ENCODE results near the gene FASTKD1. TPM values are rescaled to one million over a fixed set of nuclear protein-coding genes. Genes with fewer than 3 reads are reported as not detected.
"Not testable (repeated sequence)": the region's sequence is repeated elsewhere in the genome, so short reads cannot be mapped to it uniquely, and the experiment has no call there.

FASTKD1 gene
- total and polyA plus RNA-seq, 2 donors from 2014 or later: 24.2 to 49.8 TPM

GRCh38 chr2:169520896-169521295, 52.8 kb downstream of the FASTKD1 start:
- no peaks in the 10 kb centered on the region for H3K27me3 ChIP-seq (ENCODE audit: control insufficient read depth, insufficient read depth, low read length)
- H3K36me3 ChIP-seq (ENCODE audit: control insufficient read depth in 2 of 3, insufficient read depth in 3 of 3, low read length in 3 of 3): peaks cover 0 to 4% (median 0%) of the 10 kb centered on the region in 3 donors
- H3K9ac ChIP-seq (ENCODE audit: low read length in 3 of 3): no peak overlapping the region
- DNase-seq (no peak), FAIRE-seq (no peak)
- H3K4me1 ChIP-seq (ENCODE audit: control insufficient read depth in 2 of 3, insufficient read depth in 2 of 3, low read depth in 1 of 3, low read length in 3 of 3): no peaks in the 10 kb centered on the region
- no peak overlapping the region for H3K27ac ChIP-seq (ENCODE audit: low read depth in 2 of 2, low read length in 2 of 2)
- intact Hi-C loops (cut with DNase I): no loop called here
- no peak overlapping the region for H3K4me3 ChIP-seq (ENCODE audit: low read length in 3 of 3)
- H3K9me3 ChIP-seq (ENCODE audit: control insufficient read depth in 2 of 3, insufficient read depth in 1 of 3, low read length in 3 of 3): no peaks in the 10 kb centered on the region
- TF ChIP-seq CTCF (IDR thresholded peaks at IDR 0.05; ENCODE audit: borderline replicate concordance, extremely low read depth, insufficient read depth): no peak

DNA sequence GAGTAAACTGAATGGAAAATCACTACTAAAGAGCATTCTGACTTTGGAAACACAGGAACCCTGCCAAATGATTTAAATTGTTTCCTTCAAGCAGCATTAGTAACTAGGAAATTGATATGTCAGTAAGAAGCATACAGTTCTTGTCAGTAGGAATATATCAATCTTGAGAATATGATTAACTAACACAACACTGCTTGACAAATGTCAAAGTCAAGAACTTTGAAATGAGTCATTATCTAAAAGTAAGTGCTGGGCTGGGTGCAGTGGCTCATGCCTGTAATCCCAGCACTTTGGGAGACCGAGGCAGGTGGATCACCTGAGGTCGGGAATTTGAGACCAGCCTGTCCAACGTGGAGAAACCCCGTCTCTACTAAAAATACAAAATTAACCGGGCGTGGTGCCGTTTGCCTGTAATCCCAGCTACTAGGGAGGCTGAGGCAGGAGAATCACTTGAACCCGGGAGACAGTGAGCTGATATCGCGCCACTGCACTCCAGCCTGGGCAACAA, 57.1 kb downstream of the FASTKD1 start:
- H3K36me3 ChIP-seq (ENCODE audit: control insufficient read depth in 2 of 3, insufficient read depth in 3 of 3, low read length in 3 of 3); FAIRE-seq; H3K27ac ChIP-seq (ENCODE audit: low read depth in 2 of 2, low read length in 2 of 2); intact Hi-C loops (cut with DNase I); H3K27me3 ChIP-seq (ENCODE audit: control insufficient read depth, insufficient read depth, low read length); DNase-seq; H3K4me1 ChIP-seq (ENCODE audit: control insufficient read depth in 2 of 3, insufficient read depth in 2 of 3, low read depth in 1 of 3, low read length in 3 of 3); H3K9ac ChIP-seq (ENCODE audit: low read length in 3 of 3); H3K4me3 ChIP-seq (ENCODE audit: low read length in 3 of 3); H3K9me3 ChIP-seq (ENCODE audit: control insufficient read depth in 2 of 3, insufficient read depth in 1 of 3, low read length in 3 of 3): not testable (repeated sequence)

DNA sequence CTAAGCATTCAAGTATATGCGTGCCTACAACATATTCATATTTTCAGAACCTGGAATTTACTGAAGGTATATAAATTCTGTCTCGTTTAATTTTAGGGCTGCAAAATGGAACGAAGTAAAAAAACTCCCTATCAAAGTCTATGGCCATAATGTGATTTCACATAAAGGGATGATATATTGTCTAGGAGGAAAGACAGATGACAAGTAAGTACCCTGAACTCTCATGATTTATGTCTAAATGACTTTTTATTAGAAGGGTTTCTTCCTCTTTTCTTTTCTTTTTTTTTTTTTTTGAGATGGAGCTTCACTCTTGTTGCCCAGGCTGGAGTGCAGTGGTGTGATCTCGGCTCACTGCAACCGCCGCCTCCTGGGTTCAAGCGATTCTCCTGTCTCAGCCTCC, 58.9 kb downstream of the FASTKD1 start:
- H3K4me1 ChIP-seq (ENCODE audit: control insufficient read depth in 2 of 3, insufficient read depth in 2 of 3, low read depth in 1 of 3, low read length in 3 of 3); intact Hi-C loops (cut with DNase I); H3K36me3 ChIP-seq (ENCODE audit: control insufficient read depth in 2 of 3, insufficient read depth in 3 of 3, low read length in 3 of 3); H3K9me3 ChIP-seq (ENCODE audit: control insufficient read depth in 2 of 3, insufficient read depth in 1 of 3, low read length in 3 of 3); DNase-seq; H3K27me3 ChIP-seq (ENCODE audit: control insufficient read depth, insufficient read depth, low read length); H3K9ac ChIP-seq (ENCODE audit: low read length in 3 of 3); FAIRE-seq; H3K4me3 ChIP-seq (ENCODE audit: low read length in 3 of 3); H3K27ac ChIP-seq (ENCODE audit: low read depth in 2 of 2, low read length in 2 of 2): not testable (repeated sequence)

- no peak overlapping the region for H3K9ac ChIP-seq (ENCODE audit: low read length in 3 of 3)
- no peaks in the 10 kb centered on the region for H3K9me3 ChIP-seq (ENCODE audit: control insufficient read depth in 2 of 3, insufficient read depth in 1 of 3, low read length in 3 of 3)
- no peak overlapping the region for H3K4me3 ChIP-seq (ENCODE audit: low read length in 3 of 3)
- TF ChIP-seq CTCF (IDR thresholded peaks at IDR 0.05; ENCODE audit: borderline replicate concordance, extremely low read depth, insufficient read depth): no peak
- DNase-seq (peak in 1 of 5 donors; percentile 9), FAIRE-seq (no peak)
- H3K27me3 ChIP-seq (ENCODE audit: control insufficient read depth, insufficient read depth, low read length): no peaks in the 10 kb centered on the region
- no peak overlapping the region for H3K27ac ChIP-seq (ENCODE audit: low read depth in 2 of 2, low read length in 2 of 2)
- no peaks in the 10 kb centered on the region for H3K36me3 ChIP-seq (ENCODE audit: control insufficient read depth in 2 of 3, insufficient read depth in 3 of 3, low read length in 3 of 3)
- intact Hi-C loops (cut with DNase I): no loop called here
- H3K4me1 ChIP-seq (ENCODE audit: control insufficient read depth in 2 of 3, insufficient read depth in 2 of 3, low read depth in 1 of 3, low read length in 3 of 3): no peaks in the 10 kb centered on the region
Observed at GRCh38 chr2:169513926-169514325, 59.7 kb downstream of the FASTKD1 start.
